Measurements from ENCODE around the gene MPHOSPH9. TPM values are rescaled to one million over a fixed set of nuclear protein-coding genes. Genes with fewer than 3 reads are reported as not detected.

Gene MPHOSPH9
- total RNA-seq, 1 donor from 2014 or later: 43.2 TPM

DNA sequence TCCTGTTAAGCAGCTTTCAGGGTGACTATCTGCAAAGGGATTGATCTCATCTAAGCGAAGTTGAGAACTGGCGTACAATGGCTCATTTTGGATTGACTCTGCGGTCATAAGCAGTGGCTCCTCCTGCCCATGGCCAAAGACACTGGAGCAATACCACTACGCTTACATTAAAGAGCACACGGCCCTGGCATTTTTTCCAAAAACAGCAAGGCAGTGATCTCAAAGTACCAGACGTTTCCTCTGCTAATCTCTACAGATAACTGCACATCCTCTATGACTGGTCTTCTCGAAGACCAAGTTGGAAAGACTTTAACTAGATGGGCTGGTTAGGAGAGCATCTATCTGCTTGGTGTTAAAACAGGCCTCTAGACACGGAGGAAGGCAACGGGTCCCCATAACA, 84.7 kb downstream of the MPHOSPH9 start:
- no peak for DNase-seq

DNA sequence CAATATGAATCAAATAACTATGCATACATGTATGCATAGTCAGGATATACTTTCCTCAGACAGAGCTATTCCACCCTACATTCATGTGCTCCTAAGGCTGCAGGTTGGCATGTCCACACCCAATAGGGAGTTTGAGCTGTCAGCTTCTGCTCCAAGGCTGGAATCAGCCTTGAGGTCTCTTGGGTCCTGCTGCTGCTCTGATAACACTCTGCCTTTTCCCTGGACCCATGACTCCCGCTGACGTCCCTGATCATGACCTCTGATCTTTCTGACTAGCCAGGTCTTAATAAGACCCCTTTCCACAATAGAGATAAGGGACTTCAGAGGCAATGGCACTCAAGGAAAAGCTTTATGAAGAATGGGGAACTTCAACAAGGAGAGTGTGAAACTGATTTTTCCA, 87.7 kb downstream of the MPHOSPH9 start:
- no peak for DNase-seq

DNA sequence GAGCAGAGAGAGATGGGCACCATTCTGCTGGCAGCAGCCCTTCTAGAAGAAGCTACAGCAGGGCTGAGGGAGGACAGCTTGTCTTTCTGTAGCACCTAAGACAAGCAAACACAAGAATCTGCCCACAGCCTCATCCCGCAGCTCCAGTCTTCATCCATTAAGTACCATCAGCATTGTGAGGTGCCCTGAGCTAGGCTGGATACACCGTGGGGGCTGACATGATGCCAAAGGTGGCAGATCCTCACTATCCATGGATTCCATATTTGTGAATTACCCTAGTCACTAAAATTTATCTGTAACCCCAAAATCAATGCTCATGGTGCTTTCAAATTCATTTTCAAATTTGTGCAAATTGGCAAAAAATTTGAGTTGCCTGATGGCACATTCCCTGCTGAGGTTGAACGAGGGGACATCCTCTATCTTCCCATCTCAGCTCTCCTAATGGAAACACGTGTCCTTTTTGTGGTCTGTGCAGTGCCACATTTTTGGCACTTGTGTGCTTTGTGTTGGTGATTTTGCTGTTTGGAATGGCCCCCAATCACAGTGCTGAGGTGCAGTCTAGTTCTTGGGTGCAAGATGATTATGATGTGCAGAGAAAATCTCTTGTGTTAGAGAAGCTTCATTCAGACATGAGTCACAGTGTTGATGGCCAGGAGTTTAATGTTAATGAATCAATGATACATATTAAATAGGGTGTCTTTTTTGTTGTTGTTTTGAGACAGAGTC, 89.0 kb downstream of the MPHOSPH9 start:
- DNase-seq: no peak

DNA sequence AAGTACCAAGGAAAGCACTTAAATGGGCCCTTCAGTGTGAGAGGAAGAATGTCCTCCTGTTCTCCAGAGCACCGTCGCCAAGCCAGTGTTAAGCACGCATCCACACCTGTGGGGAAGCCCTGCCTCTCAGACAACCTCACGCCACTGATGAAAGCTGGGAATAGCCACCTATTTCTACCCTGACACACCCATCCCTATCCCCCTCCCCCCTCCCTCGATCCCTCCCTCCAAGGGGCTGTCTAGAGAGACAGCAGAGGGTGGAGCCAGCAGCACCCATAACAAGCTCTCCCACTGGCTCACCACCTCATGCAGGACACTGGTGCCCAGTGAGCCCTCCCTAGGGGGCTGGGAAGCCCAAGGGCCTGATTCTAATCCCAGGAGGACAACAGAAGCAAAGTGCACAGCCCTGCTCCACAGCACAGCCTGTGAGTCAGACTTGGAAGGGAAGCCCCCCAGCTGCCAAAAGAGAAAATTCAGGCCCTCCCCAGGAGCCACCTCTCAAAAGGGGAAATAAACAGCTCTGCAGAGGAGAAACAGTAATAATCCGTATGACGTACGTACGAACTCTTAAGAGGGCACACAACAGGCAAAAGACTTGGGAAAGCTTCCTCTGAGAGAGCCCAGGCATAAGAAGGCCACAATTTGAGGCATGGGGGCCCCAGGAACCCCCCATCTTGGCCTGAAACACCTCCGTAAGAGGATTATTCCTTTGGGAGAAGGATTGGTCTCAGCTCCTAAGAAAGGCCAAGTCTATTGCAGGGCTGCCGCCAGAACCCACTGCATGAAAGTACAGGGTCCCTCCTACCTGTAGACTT, 89.8 kb downstream of the MPHOSPH9 start:
- peak; percentile 40 for DNase-seq

DNA sequence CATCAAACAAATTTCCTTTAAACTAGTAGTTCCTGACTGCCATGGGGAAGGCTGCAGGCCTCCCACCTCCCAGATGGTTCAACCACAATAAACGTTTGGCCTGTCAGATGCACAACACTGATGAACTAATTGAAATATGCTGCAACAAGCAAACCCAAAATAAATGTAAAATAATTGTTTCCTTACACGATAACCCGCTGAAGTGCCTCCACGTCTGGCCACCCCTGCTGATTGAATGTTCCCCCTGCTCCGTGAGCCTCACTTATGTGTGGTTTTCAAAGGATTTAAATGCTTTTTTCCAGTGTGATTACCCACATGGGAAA, 90.5 kb downstream of the MPHOSPH9 start:
- no peak for DNase-seq

DNA sequence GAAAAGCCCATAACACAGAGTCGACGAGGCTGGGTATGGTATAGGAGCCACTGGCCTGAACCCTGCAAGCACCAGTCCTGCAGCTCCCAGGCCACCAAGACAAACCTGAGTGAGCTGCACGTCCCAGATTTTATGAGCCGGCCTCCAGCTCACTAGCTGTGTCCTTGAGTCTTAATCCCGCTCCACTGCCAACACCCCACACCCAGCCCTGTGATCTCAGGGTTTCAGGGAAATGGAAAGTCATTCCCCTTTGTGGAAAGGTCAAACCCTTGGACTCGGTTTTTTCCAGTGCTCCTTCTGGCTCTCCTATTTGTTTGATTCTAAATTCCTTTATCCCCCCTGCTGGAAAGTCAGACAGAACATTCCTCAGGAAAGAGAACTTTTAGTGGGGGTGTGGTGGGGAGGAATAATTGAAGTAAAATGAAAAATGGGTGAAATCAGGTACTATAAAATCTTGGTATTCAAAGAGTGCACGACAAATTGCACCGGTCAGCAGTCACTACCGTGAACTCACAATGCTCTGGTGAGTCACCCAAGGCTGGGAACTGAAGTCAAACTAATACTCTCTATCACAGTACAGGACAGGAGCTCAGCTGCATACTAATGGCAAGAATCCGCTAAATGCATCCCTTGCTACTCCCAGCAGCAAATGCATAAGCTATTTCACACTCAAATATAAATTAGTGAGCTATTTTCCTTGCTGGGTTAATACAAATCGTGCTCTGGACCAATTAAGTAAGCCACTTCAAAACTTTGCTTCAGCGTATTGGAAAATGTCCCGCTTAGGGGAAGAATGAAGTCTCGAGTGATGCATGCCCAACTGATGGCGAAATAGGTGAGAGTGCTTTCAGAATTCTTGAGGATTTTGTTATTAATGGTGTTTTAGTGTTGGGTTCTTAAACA, 91.1 kb downstream of the MPHOSPH9 start:
- peak; percentile 82 for DNase-seq

DNA sequence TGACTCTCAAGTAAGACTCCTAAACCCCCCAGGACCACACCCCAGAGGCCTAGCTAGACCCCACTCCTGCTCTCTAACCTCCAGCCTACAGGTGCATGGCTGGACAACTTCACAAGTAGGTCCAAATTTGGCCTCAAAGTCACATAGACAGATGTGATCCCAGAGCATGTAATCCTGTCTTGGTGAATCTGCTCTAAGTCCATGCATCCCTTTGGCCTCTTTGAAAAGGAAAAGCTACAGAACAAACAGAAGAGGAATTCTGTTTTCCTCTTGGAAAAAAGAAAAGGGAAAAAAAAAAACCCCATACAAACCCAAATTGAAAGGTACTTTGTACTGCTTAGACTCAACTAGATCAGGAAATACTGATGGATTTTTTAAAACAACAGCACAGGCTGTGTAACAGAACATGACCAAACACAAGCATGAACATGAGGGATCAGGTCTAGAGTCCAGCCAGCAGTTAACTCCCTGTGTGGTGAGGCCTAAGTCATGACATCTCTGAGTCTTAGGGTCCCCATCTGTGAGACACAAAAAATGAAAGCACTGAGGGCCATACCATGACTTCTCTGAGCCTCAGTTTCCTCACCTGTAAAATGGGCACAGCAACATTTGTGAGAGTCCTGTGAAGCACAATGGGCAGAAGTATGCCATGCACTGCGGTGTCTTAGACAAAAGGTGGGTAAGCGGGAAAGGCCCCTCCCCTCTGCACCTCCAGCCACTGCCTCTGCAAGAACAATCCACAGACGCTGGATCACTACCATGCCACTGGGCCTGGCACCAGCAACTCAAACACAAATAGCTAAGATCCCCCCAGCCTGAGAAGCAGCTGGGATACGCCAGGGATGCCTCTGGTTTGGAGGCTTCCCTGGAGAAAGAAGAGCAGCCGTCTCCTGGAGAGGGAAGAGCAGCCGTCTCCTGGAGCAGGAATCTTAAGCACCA, 92.0 kb downstream of the MPHOSPH9 start:
- DNase-seq: no peak

DNA sequence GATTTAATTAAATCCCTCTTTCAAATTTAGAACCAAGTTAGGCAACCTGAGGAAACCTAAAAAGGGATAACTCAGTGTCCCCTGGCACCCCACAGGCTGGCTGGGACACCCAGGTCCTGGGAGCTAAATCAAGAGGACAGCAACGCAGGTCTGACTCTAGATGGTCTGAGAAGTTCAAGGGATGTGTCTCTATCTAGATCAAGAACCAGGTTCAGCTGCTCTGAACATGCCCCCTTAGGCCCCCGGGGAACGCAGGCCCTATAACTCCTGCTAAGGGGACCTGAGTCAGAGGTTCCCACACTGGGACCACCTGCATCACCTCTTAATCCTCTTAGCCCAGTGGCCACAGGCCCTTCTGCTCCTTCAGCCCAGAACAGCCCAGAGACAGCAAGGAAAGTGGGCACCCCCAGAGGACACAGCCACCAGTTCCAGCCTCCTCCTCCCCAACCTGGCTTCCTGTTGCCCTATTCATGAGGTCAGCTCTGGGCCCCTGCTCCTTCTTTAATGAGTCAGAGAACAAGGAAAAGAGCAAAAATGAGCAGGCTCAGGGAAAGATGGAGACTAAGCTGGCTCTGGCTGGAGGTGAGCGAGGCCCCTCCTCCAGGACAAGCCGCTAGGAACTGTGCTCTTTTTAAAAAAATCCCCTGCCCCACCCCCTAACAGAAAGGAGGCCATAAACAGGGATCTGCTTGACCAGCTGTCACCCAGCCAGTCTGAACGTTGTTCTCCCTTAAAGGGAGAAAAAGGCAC, 92.8 kb downstream of the MPHOSPH9 start:
- peak; percentile 47 for DNase-seq

DNA sequence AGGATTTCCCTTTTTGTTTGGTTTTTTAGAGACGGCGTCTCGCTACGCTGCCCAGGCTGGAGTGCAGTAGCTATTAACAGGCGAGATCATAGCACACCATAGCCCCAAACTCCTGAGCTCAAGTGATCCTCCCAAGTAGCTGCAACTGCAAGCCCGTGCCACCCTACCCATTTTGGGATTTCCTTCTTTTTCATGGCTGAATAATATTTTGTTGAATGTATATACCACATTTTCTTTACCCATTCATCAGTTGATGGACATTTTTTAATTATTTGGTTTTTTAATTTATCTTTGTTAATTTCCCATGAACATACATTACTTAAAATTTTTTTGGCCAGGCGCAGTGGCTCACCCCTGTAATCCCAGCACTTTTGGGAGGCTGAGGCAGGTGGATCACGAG, 97.3 kb downstream of the MPHOSPH9 start:
- DNase-seq: no peak

DNA sequence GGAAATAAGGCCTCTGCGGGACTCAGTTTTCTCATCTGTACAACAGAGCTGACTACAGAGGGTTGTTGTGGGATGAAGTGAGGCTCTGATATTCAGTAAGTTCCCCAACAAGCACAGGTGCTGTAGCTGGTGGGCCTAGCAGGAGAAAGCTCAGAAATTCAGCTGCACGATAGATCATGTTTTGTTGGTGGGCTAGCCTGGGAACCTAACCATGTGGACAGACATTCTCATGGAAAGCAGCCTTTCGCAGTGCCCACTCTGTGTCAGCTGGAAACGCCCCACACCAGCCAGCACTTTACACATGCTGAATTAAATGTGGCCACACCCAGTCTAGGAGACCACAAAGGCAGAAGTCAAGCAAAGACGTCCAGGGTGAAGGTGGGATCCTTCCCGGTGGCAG, 98.1 kb downstream of the MPHOSPH9 start:
- no peak for DNase-seq

DNA sequence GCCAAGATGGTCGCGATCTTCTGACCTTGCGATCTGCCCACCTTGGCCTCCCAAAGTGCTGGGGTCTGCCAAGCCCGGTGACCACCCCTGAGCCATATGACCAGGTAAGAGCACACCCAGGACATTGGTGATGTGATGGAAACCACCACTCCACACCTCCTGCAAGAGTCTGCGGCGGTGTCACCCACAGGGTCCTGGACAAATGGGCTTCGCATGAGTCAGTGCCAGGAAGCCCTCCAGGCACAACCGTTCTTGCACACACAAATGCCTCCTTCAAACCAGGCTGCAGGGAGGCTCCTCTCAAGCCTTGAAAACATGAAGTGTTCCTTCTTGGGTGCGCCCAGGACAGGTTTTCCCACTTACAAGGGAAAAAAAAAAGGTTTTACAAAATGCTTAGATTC, 98.7 kb downstream of the MPHOSPH9 start:
- no peak for DNase-seq

DNA sequence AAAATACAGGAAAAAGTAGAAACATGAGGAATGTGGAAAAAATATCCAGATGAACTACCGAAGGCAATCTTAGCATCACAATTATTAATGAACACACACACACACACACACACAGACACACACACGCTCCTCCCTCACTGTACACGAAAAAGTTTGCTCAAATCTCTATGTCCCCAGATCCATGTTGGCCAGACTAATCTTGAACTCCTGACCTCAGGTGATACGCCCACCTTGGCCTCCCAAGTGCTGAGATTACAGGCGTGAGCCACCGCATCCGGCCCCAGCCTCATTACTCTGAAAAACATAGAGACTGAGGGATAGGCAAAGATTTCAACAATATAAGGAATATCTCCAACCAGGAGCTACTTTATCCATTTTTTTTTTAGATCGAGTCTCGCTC, 99.2 kb downstream of the MPHOSPH9 start:
- DNase-seq: no peak

DNA sequence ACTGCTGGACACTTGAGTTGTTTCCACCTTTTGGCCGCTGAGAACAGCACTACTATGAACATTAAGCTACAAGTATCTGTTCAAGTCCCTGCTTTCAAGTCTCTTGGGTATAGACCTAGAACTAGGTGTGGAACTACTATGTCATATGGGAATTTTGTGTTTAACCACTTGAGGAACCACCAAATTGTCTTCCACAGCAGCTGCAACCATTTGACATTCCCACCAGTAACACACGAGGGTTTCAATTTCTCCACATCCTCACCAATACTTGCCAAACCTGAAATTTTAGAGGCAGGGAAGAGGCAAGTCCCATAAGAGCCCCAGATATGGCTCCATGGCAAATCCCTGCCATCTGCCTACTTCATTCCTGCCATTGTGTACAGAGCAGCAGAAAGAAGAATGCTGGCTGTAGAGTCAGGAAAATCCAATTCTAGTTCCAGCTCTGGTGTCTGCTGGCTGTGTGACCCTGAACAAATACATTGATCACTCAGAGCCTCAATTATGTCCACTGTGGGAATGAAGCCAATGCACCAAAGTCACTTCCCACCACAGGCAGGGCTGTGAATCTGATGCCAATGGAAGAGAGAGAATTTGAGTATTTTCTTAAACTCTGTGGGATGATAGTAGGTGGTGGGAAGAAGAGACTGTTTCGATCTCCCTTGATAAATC, 99.9 kb downstream of the MPHOSPH9 start:
- no peak for DNase-seq

DNA sequence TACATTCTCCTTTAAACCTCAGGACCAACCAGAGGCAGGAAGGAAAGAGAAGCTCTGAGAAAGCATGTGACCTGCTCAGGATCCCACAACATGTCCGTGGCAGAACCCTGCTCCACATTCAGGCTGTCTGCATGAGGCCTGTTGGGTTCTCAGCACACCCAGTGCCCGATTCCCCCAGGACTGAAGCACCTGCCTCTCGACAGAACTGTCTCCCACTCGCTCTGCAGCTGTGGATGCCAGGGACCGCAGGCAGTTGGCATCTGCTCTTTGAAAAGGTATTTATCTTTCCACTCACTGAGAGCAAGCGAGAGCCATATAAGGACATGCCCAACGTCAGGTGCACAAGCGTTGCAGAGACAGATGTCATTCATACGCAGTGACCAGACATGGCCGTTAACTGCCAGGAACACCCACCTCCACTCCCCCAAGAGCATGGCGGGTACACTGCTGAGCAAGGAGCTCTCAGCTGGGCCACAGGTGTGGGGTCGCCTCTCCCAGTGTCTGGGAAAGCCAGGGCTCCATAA, 101.0 kb downstream of the MPHOSPH9 start:
- DNase-seq: no peak

DNA sequence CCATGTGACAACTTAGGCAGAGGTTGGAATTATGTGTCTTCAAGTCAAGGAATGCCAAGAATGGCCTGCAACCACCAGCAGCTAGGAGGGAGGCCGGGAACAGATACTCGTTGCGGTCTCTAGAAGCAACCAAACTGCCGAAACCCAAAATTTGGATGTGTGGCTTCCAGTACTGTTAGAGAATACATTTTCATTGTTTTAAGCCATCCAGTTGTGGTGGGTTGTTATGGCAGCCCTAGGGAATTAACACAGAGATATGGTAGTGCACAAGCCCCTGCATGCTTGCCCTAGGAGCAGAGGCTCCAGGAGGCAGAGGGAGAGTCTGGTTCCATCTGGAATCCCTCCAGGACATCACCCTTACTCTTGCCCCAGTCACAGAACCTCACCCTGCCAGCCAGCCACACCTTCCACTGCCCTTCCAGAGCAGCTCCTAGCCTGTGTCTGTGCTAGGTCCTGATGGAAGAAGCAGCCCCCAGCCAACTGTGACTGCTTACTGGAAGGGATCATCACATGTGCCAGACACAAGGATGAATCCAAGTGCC, 101.6 kb downstream of the MPHOSPH9 start:
- DNase-seq: no peak

DNA sequence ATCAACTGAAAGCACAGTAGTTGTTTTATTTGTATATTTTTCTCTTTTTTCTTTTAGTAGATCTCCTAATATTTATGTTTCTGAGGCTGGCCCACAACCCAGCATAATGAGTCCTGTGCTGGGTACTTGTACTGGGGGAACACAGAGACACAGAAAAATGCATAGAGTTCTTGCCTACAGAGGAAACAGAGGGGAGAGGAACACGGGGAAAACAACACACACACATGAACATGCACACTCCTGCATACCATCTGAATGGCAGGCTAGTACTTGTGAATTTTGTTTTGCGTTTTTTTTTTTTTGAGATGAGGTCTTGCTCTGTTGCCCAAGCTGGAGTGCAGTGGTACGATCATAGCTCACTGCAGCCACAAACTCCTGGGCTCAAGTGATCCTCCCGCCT, 103.3 kb downstream of the MPHOSPH9 start:
- no peak for DNase-seq

DNA sequence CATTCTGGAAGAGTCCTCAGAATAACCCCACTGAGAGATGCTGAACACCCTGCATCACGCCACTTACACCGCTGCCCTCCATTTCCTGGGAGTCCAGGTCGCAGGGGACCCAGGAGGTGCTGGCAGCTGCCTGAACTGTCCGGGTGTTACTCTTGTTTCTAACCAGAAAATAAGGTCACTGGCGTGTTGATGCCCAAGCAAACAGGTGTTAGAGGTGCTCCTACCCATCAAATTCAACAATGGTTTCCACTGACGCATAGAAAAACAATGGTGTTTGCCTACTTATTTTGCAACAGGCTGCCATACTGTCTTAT, 105.8 kb downstream of the MPHOSPH9 start:
- no peak for DNase-seq

DNA sequence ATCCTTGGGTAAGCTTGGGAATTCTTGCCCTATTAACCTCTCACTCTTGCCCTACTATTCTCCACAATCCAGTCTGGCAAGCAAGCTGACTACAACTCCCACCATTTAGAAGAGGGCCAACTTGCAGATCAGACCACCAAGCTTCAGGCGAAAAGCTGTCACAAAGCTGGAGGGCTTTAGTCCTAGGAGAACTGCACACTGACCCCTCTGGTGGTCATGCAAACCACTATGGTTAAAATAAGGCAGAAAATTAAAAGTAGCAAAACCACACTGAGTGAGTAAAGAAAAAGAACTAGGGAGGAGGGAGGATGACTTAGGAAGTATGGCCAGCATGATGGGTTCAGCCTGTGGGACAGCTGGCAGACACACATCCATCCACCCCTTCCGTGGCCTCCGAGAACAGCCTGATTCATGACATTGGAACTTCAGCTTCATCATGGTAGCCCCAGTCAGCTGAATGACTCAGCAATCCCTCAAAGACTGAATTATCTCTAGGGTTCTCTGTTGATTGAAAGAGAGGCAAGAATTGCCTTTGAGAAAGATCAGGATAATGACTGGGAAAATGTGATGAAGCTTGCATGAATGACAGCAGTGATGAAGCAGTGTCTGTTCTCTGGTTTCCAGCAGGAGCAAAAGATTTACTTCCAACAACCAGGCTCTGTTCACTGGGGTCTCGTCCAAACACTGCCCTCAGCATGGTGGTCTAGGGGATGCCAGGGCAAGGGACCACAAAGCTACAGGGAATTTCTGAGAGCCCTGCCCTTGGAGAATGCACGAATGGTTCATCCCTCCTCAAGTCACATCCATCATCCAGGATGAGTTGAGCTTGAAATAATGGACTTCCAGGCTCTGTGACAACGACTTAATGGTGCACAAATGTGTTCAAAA, 106.4 kb downstream of the MPHOSPH9 start:
- DNase-seq: peak; percentile 86

DNA sequence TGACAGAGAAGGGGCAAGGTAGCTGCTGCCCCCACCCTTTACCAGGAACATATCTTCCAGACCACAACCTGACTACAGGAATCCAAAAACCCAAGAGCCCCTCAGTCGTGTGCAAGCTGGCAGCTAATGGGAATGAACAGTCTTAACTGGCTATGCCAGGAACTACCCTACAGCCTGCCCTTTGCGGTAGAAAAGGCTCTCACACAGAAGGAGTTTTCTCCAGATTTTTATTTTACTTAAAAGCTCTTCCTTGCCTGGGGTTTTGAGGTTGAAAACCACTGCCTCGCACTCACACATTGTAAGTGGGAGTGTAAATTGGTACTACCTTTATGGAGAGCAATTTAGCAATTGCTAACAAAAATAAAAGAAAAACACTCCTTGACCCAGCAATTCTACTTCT, 110.3 kb downstream of the MPHOSPH9 start:
- DNase-seq: no peak

Data from dermis blood vessel endothelial cell (primary cell).